ENCODE data around the gene SIL1. TPM values are rescaled to one million over a fixed set of nuclear protein-coding genes. Genes with fewer than 3 reads are reported as not detected.
A peak's percentile ranks its signal among the peaks of the same experiment; 100 is the strongest.
"Not testable (repeated sequence)": the region's sequence is repeated elsewhere in the genome, so short reads cannot be mapped to it uniquely, and the experiment has no call there.

SIL1 gene
- total RNA-seq: 10 to 100 TPM; 24.4 to 27.0 TPM

GRCh38 chr5:139197710-139198669 is at the start of gene SIL1:
TSS of gene SIL1 (minus strand) at chr5:139198368. CDS start at chr5:139127843, 70,525 bp downstream.
- Mint-ChIP-seq H3K36me3 (ENCODE audit: low read depth) (no peaks in the 10 kb centered on the region), H3K27ac (peak within 1 kb of the TSS; percentile 97), H3K4me1 (peaks cover 15% of the 10 kb centered on the region), H3K4me3 (peak within 1 kb of the TSS; percentile 98), H3K27me3 (peaks cover 3% of the 10 kb centered on the region), H3K9me3 (no peaks in the 10 kb centered on the region)
- peak; percentile 99 for ATAC-seq (replicated peaks)

- H3K9me3 Mint-ChIP-seq: no peaks in the 10 kb centered on the region
- peaks cover 19% of the 10 kb centered on the region for H3K4me1 Mint-ChIP-seq
- no peaks in the 10 kb centered on the region for H3K36me3 Mint-ChIP-seq (ENCODE audit: low read depth)
- peak overlapping the region; percentile 71 for H3K4me3 Mint-ChIP-seq
- peaks cover 5% of the 10 kb centered on the region for H3K27me3 Mint-ChIP-seq
- H3K27ac Mint-ChIP-seq: peak overlapping the region; percentile 84
- peak; percentile 98 for ATAC-seq (replicated peaks)
Observed at GRCh38 chr5:139246394-139246793, 48.2 kb upstream of the SIL1 start.

- Mint-ChIP-seq H3K27ac (peak overlapping the region; percentile 84), H3K4me1 (peaks cover 14% of the 10 kb centered on the region), H3K4me3 (peak overlapping the region; percentile 71), H3K9me3 (no peaks in the 10 kb centered on the region), H3K27me3 (peaks cover 5% of the 10 kb centered on the region), H3K36me3 (ENCODE audit: low read depth) (no peaks in the 10 kb centered on the region)
- ATAC-seq (replicated peaks): peak; percentile 14
Observed at GRCh38 chr5:139245637-139246339, 47.6 kb upstream of the SIL1 start.

GRCh38 chr5:139243425-139243970 is 45.3 kb upstream of the SIL1 start:
- Mint-ChIP-seq H3K9me3 (no peaks in the 10 kb centered on the region), H3K36me3 (ENCODE audit: low read depth) (no peaks in the 10 kb centered on the region), H3K27me3 (peaks cover 13% of the 10 kb centered on the region), H3K27ac (no peak overlapping the region), H3K4me1 (peaks cover 14% of the 10 kb centered on the region), H3K4me3 (no peak overlapping the region)
- no peak for ATAC-seq (replicated peaks)

- Mint-ChIP-seq H3K36me3 (ENCODE audit: low read depth) (no peaks in the 10 kb centered on the region), H3K4me1 (peaks cover 7% of the 10 kb centered on the region), H3K9me3 (no peaks in the 10 kb centered on the region), H3K27ac (no peak overlapping the region), H3K4me3 (no peak overlapping the region), H3K27me3 (peaks cover 13% of the 10 kb centered on the region)
- no peak for ATAC-seq (replicated peaks)
Observed at GRCh38 chr5:139241139-139241538, 43.0 kb upstream of the SIL1 start.

GRCh38 chr5:139236479-139236878 is 38.3 kb upstream of the SIL1 start:
- no peaks in the 10 kb centered on the region for H3K4me1 Mint-ChIP-seq
- no peak overlapping the region for H3K27ac Mint-ChIP-seq
- ATAC-seq (replicated peaks): no peak
- H3K9me3 Mint-ChIP-seq: no peaks in the 10 kb centered on the region
- peaks cover 8% of the 10 kb centered on the region for H3K27me3 Mint-ChIP-seq
- no peak overlapping the region for H3K4me3 Mint-ChIP-seq
- H3K36me3 Mint-ChIP-seq (ENCODE audit: low read depth): no peaks in the 10 kb centered on the region

GRCh38 chr5:139232147-139232724 is 34.1 kb upstream of the SIL1 start:
- no peak overlapping the region for H3K4me3 Mint-ChIP-seq
- H3K4me1 Mint-ChIP-seq: no peaks in the 10 kb centered on the region
- no peaks in the 10 kb centered on the region for H3K36me3 Mint-ChIP-seq (ENCODE audit: low read depth)
- no peaks in the 10 kb centered on the region for H3K27me3 Mint-ChIP-seq
- ATAC-seq (replicated peaks): peak; percentile 29
- H3K9me3 Mint-ChIP-seq: no peaks in the 10 kb centered on the region
- no peak overlapping the region for H3K27ac Mint-ChIP-seq

GRCh38 chr5:139228201-139228803 is 30.1 kb upstream of the SIL1 start:
- H3K36me3 Mint-ChIP-seq (ENCODE audit: low read depth): no peaks in the 10 kb centered on the region
- H3K9me3 Mint-ChIP-seq: no peaks in the 10 kb centered on the region
- peaks cover 3% of the 10 kb centered on the region for H3K27me3 Mint-ChIP-seq
- no peak overlapping the region for H3K27ac Mint-ChIP-seq
- H3K4me1 Mint-ChIP-seq: no peaks in the 10 kb centered on the region
- H3K4me3 Mint-ChIP-seq: no peak overlapping the region
- ATAC-seq (replicated peaks): no peak

GRCh38 chr5:139226131-139226530 is 28.0 kb upstream of the SIL1 start:
- no peak overlapping the region for H3K27ac Mint-ChIP-seq
- H3K4me3 Mint-ChIP-seq: no peak overlapping the region
- no peak for ATAC-seq (replicated peaks)
- no peaks in the 10 kb centered on the region for H3K36me3 Mint-ChIP-seq (ENCODE audit: low read depth)
- H3K4me1 Mint-ChIP-seq: no peaks in the 10 kb centered on the region
- peaks cover 3% of the 10 kb centered on the region for H3K27me3 Mint-ChIP-seq
- H3K9me3 Mint-ChIP-seq: no peaks in the 10 kb centered on the region

- ATAC-seq (replicated peaks): no peak
- Mint-ChIP-seq H3K27ac (no peak overlapping the region), H3K9me3 (no peaks in the 10 kb centered on the region), H3K4me1 (no peaks in the 10 kb centered on the region), H3K4me3 (no peak overlapping the region), H3K27me3 (peaks cover 3% of the 10 kb centered on the region), H3K36me3 (ENCODE audit: low read depth) (no peaks in the 10 kb centered on the region)
Observed at GRCh38 chr5:139223481-139223880, 25.3 kb upstream of the SIL1 start.

GRCh38 chr5:139222346-139222745 is 24.2 kb upstream of the SIL1 start:
- Mint-ChIP-seq H3K27me3 (peaks cover 3% of the 10 kb centered on the region), H3K9me3 (no peaks in the 10 kb centered on the region), H3K4me1 (no peaks in the 10 kb centered on the region), H3K36me3 (ENCODE audit: low read depth) (no peaks in the 10 kb centered on the region), H3K27ac (no peak overlapping the region), H3K4me3 (no peak overlapping the region)
- ATAC-seq (replicated peaks): no peak

GRCh38 chr5:139218038-139218437 is 19.9 kb upstream of the SIL1 start:
- not testable (repeated sequence) for H3K9me3 Mint-ChIP-seq; H3K4me3 Mint-ChIP-seq; ATAC-seq (replicated peaks); H3K27ac Mint-ChIP-seq; H3K4me1 Mint-ChIP-seq; H3K36me3 Mint-ChIP-seq (ENCODE audit: low read depth); H3K27me3 Mint-ChIP-seq

- Mint-ChIP-seq H3K27ac (no peak overlapping the region), H3K4me1 (no peaks in the 10 kb centered on the region), H3K4me3 (no peak overlapping the region), H3K27me3 (no peaks in the 10 kb centered on the region), H3K36me3 (ENCODE audit: low read depth) (no peaks in the 10 kb centered on the region), H3K9me3 (no peaks in the 10 kb centered on the region)
- ATAC-seq (replicated peaks): no peak
Observed at GRCh38 chr5:139215107-139215975, 17.2 kb upstream of the SIL1 start.
